Hindlimb muscle (tissue), 1 donor: ENCODE measurements around the gene ZNF580. TPM values are rescaled to one million over a fixed set of nuclear protein-coding genes. Genes with fewer than 3 reads are reported as not detected.

ENCODE experiments used
- DNase-seq: peaks from one replicate; pipeline ENCODE4 v3.0.0-alpha.2; 2013
- polyA plus RNA-seq: library from polyadenylated mRNA; unstranded; fragments of 120-200 nt; gene quantifications from one replicate; pipeline ENCODE4 v1.2.1, GENCODE V29; 2013; ENCODE audit not compliant: insufficient read length

The ZNF580 gene
- polyA plus RNA-seq, 1 donor: 26.0 TPM

DNA sequence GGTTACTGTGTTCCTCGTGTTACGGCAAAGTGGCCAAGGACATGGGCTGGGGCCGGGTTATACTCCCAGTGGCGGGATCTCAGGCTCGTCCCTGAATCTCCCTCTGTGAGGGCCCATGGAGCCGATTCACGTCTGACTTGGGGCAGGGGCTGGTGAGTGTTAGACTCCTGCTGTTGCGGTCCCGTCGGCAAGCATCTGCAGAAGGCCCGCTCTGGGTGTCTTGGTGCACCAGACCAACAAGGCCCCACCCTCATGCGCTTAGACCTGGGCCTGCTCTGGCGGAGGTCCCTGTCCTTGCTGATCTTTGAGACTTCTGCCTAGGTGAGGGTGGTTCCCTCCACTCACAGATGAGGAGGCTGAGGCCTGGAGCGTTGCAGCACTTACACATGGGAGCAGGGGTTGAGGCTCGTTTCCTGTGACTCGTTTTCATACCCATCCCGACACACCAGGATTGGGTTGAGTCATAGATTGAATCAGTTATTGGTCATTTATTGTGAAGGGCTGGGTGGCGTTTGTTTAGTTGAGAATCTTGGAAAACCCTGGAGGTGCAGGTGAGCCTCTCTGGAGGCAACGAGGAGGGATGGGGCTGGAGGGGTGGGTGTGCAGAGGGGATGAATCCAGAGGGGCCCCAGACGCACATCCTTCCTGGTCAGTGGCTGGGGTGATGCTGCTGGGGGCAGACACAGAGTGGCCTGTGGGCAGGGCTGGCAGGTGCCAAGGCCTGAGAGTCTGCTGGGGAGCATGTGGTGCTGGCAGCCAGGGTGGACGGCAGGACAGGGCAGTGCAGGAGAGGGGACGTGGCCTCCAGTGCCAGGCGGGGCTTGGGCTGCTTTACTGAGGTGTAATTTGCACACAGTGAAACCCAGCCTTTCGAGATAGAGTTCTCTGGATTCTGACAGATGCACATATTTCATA lies 38.8 kb downstream of the ZNF580 start:
- no peak for DNase-seq

GRCh38 chr19:55680339-55681130 lies 39.7 kb downstream of the ZNF580 start:
- DNase-seq: no peak

GRCh38 chr19:55681131-55682092 lies 40.6 kb downstream of the ZNF580 start:
- no peak for DNase-seq

DNA sequence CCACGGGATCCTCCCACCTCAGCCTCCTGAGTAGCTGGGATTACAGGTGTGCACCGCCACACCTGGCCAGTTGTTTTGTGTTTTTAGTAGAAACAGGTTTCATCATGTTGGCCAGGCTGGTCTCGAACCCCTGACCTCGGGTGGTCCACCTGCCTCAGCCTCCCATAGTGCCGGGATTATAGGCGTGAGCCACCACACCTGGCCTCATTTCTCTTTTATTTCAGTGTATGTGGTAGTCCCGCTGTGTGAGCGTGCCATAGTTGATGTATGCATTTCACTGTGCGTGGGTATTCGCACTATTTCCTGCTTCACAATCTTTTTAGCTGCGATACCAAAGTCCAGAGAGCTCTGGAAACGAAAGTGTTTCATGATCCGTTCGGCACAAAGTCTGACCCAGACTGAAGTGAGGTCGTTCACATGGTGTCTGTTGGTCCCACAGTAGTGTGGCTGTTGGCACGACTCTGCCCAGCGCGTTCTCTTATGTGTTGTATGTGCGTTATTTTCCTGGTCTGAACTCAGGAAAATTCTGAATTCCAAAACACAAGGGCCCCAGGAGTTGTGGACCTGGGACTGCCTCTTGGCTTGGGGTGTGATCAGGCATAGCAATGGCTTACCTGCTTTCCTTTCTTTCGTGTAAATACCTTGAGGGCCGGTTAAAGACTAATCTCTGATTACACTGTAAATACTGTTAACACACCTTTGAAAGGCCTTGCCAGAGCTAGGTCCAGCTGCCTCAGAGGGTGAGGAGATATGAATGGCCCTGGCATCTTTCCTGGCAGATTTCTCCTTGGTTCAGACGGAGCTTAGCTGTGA lies 42.9 kb downstream of the ZNF580 start:
- no peak for DNase-seq

DNA sequence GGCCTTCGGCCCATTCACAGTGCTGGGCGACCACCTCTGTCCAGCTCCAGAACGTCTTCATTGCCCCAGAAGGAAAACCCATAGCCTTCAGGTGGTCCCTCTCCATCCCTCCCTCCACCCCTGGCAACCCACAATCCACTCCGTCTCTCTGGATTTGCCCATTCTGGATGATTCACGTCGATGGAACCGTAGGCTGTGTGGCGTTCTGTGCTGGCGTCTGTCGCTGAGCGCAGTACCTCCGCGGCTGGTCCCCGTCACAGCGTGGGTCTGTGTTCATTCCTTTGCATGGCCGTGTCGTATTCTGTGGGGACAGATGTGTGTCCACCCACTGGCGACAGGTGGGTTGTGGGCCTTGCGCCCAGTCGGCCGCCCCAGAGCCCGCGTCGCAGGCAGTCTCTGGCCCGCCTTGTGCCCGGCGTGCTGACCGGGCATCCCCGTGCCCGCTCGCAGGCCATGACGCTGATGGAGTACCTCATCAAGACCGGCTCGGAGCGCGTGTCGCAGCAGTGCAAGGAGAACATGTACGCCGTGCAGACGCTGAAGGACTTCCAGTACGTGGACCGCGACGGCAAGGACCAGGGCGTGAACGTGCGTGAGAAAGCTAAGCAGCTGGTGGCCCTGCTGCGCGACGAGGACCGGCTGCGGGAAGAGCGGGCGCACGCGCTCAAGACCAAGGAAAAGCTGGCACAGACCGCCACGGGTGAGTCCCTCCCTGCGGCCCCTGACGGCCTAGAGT lies 44.3 kb downstream of the ZNF580 start:
- DNase-seq: no peak

- DNase-seq: no peak
These were observed 45.0 kb downstream of the ZNF580 start for GRCh38 chr19:55685776-55686175.

- DNase-seq: no peak
These were observed 45.7 kb downstream of the ZNF580 start for GRCh38 chr19:55686311-55687050.

- DNase-seq: no peak
These were observed 46.7 kb downstream of the ZNF580 start for GRCh38 chr19:55687281-55688201.

DNA sequence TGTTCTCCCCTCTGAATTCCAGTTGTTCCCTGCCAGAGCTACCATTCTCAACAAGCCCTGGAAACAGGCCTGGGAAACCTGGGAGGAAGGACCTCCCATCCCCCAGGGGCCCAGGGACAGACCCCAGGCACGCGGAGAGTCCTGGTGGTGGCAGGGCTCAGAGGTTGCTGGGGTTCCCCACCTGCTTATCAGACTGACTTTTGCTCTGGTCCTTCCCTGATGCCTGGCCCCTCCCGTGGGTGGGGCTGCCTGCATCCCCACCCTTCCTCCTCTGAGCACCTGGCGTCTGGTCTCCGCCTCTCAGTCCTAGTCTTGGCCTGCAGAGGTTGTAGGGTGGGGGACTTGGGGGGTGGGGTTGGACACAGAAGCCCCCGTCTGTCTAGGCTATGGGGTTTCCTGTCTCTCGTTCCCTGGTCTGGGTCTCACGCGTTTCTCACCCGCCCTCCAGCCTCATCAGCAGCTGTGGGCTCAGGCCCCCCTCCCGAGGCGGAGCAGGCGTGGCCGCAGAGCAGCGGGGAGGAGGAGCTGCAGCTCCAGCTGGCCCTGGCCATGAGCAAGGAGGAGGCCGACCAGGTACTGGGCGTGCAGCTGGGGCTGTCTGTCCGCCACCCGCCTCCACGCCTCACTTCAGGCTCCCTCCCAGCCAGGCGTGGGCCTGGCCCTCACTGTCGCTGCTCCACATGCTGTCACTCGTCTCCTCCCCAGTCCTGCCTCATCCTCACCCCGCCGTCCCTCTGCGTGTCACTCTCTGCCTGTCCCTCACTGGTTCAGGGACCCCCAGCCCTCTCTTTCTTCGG lies 47.8 kb downstream of the ZNF580 start:
- DNase-seq: peak; percentile 62

DNA sequence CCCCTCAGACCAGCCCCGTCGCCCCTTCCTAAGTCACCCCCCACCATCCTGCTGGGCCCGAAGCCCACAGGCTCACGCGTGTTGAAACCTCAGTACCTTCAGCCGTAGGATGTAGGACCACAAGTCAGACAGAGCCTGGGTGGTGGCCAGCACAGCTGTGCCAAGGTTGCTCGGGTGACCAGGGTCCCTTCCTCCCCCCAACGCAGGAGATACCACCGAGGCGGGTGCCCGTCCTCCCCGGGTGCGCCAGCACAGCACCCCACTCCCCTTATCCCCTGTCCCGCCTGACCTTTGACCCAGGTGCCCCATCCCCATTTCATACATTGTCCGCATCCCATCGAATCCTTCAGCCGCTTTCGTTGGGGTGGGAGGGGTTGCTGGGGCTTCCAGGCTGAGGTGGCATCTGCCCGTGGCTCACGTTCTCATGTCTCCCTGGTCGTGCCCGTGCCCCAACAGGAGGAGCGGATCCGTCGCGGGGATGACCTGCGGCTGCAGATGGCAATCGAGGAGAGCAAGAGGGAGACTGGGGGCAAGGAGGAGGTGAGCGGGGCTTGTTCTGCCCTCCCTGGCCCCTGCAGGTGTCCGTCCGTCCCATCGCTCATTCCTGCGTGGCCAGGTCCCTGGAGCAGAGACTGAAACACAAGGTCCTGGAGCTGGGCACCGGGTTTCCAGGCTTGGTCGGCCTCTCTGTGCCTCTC lies 48.8 kb downstream of the ZNF580 start:
- no peak for DNase-seq

DNA sequence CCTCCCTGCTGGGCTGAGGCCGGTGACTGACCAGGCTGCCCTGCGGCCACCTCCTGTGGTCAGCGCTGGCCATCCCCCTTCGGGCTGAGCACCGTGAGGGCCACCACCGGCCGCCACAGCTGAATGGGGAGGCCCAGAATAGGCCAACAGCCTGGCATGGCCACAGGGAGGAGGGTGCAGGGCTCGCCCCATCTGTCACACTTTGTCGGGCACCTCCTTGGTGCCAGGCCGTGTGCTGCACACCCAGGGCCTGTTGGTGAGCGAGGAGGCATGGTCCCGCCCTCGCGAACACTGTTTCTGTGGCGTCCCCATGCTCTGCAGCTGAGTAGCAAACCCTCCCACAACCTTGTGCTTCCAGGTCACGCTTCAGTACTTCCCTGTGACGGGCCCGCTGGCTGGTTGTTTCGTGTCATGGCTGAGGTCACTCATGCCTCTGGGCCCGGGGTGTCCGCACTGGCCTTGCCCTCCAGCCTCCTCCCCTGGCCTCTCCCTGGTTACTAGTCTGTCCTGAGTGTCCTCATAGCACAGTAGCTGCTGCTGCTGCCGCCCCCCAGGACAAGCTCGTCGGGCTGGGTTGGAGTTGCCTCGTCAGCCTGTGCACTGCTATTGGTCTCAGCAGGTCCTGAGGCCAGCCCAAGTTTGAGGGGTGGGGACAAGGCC lies 49.4 kb downstream of the ZNF580 start:
- no peak for DNase-seq

- DNase-seq: no peak
These were observed 50.2 kb downstream of the ZNF580 start for GRCh38 chr19:55690769-55691545.

GRCh38 chr19:55691561-55692481 lies 51.0 kb downstream of the ZNF580 start:
- DNase-seq: no peak

GRCh38 chr19:55692681-55693081 lies 51.9 kb downstream of the ZNF580 start:
- no peak for DNase-seq
